ENCODE results near the gene DYRK1A.

DNA sequence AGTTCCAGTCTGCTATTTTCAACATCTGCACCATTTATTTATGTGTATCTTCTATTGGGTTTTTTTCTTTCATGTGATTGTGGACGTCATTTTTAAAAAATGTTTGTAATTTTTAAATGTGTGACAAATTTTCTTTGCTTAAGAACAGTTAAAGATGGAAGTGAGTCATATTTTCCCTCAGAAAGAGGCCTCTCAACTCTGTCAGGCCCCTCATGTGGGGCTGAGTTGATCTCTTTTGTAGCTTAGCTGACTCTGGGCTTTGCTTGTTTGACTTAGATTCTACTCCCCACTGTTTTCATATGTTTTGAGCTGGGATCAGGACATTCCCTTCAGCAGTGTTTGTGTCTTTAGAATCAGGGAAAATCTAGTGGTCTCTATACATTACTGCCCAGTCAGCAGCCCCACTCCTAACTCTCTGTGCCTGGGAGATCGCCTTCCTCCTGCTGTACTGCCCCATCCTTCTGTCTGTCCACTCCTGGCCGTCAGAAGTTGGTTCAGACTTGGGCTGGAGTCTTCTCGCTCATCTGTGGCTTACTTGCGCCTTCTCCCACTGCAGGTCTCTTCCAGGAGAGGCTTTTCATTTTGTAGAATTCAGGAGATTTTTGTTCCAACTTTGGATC lies 137.4 kb downstream of the DYRK1A start:
- TF ChIP-seq, protein P1, sequence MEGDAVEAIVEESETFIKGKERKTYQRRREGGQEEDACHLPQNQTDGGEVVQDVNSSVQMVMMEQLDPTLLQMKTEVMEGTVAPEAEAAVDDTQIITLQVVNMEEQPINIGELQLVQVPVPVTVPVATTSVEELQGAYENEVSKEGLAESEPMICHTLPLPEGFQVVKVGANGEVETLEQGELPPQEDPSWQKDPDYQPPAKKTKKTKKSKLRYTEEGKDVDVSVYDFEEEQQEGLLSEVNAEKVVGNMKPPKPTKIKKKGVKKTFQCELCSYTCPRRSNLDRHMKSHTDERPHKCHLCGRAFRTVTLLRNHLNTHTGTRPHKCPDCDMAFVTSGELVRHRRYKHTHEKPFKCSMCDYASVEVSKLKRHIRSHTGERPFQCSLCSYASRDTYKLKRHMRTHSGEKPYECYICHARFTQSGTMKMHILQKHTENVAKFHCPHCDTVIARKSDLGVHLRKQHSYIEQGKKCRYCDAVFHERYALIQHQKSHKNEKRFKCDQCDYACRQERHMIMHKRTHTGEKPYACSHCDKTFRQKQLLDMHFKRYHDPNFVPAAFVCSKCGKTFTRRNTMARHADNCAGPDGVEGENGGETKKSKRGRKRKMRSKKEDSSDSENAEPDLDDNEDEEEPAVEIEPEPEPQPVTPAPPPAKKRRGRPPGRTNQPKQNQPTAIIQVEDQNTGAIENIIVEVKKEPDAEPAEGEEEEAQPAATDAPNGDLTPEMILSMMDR (IDR thresholded peaks at IDR 0.05), result no peak
- TF ChIP-seq EZH2 (IDR thresholded peaks at IDR 0.05), result no peak

Measured in neural progenitor cell (in vitro differentiated cells).